ENCODE data around the gene RPL15.

The RPL15 gene

GRCh38 chr3:23942546-23942945 is 25.6 kb downstream of the RPL15 start (continued):
- TF ChIP-seq ARNTL (CRISPR knock-in tag; IDR thresholded peaks at IDR 0.05; ENCODE audit: borderline replicate concordance, low read depth) (no peak), ZC3H10 (CRISPR knock-in tag; IDR thresholded peaks at IDR 0.05) (no peak), ZNF70 (CRISPR knock-in tag; IDR thresholded peaks at IDR 0.05) (no peak), PATZ1 (CRISPR knock-in tag; IDR thresholded peaks at IDR 0.05; ENCODE audit: borderline replicate concordance) (no peak), POU6F1 (CRISPR knock-in tag; IDR thresholded peaks at IDR 0.05; ENCODE audit: borderline replicate concordance, low read depth) (no peak), GLIS3 (CRISPR knock-in tag; IDR thresholded peaks at IDR 0.05) (no peak)

- no peak for ATAC-seq
- TF ChIP-seq ESRRG (CRISPR knock-in tag; IDR thresholded peaks at IDR 0.05), result no peak
- TF ChIP-seq CREB5 (CRISPR knock-in tag; IDR thresholded peaks at IDR 0.05; ENCODE audit: low read depth), result no peak
- TF ChIP-seq TCF4 (CRISPR knock-in tag; IDR thresholded peaks at IDR 0.05; ENCODE audit: borderline replicate concordance), result no peak
- no peak for TF ChIP-seq ZNF565 (CRISPR knock-in tag; conservative IDR thresholded peaks at IDR 0.05; ENCODE audit: low read depth)
- TF ChIP-seq ZNF70 (CRISPR knock-in tag; IDR thresholded peaks at IDR 0.05), result no peak
- no peak for TF ChIP-seq ZFP30 (CRISPR knock-in tag; IDR thresholded peaks at IDR 0.05)
- no peak for TF ChIP-seq ZFP3 (CRISPR knock-in tag; IDR thresholded peaks at IDR 0.05)
- TF ChIP-seq BACH2 (CRISPR knock-in tag; IDR thresholded peaks at IDR 0.05; ENCODE audit: borderline replicate concordance), result no peak
- TF ChIP-seq PPARA (CRISPR knock-in tag; IDR thresholded peaks at IDR 0.05; ENCODE audit: borderline replicate concordance), result no peak
- no peak for TF ChIP-seq SNAI2 (CRISPR knock-in tag; IDR thresholded peaks at IDR 0.05)
- no peak for TF ChIP-seq ZNF8 (CRISPR knock-in tag; IDR thresholded peaks at IDR 0.05)
- TF ChIP-seq, protein P1, sequence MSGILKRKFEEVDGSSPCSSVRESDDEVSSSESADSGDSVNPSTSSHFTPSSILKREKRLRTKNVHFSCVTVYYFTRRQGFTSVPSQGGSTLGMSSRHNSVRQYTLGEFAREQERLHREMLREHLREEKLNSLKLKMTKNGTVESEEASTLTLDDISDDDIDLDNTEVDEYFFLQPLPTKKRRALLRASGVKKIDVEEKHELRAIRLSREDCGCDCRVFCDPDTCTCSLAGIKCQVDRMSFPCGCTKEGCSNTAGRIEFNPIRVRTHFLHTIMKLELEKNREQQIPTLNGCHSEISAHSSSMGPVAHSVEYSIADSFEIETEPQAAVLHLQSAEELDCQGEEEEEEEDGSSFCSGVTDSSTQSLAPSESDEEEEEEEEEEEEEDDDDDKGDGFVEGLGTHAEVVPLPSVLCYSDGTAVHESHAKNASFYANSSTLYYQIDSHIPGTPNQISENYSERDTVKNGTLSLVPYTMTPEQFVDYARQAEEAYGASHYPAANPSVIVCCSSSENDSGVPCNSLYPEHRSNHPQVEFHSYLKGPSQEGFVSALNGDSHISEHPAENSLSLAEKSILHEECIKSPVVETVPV (CRISPR knock-in tag; IDR thresholded peaks at IDR 0.05), result no peak
- TF ChIP-seq OSR1 (CRISPR knock-in tag; IDR thresholded peaks at IDR 0.05), result no peak
- TF ChIP-seq TOX (CRISPR knock-in tag; IDR thresholded peaks at IDR 0.05; ENCODE audit: borderline replicate concordance), result no peak
Observed at GRCh38 chr3:23944007-23944783, 27.3 kb downstream of the RPL15 start.

DNA sequence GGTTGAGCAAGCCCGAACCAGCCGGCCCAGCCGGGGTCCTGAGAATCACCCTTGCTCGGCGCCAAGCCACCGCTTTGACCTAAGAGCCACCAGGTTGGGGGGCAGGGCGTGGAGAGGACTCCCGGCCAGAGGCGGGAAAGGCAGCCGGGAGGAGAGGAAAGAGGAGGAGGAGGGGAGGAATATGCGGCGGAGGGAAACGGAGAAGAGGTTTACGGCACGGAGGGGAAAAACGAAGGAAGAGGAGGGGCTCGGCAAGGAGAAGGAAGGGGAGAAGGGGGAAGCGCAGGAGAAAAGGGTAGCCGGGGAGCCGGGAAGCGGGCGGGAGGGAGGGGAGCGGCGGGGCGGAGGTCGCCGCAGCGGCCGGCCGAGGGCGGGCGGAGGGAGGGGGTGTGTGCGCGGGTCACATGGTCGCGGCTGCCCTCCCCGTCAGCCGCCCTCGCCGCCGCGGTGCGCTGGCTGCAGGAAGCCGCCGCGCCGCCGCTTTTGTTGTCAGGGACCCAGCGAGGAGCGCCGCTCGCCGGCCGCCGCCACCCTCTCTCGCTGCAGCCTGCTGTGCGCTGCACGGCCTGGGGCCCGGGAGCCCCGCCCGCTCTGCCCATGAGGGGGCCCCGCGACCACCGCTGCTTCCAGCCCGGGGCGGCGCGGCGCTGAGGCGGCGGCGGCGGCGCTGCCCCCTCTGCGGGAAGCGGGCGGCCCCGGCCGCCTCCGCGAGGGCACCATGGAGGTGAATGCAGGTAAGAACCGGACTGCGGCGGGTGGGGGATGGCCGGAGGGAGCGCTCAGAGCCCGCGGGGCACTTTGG is 28.1 kb downstream of the RPL15 start, which contains the start of gene NR1D2:
NR1D2 (plus strand) TSS at position 426 of the 802 bp plus-strand sequence; CDS start at position 719, 293 bp downstream.
- no peak for TF ChIP-seq ZFP30 (CRISPR knock-in tag; IDR thresholded peaks at IDR 0.05)
- no peak for TF ChIP-seq ZNF565 (CRISPR knock-in tag; conservative IDR thresholded peaks at IDR 0.05; ENCODE audit: low read depth)
- TF ChIP-seq GLIS3 (CRISPR knock-in tag; IDR thresholded peaks at IDR 0.05), result no peak
- TF ChIP-seq ZC3H10 (CRISPR knock-in tag; IDR thresholded peaks at IDR 0.05), result no peak
- no peak for TF ChIP-seq ISL1 (CRISPR knock-in tag; IDR thresholded peaks at IDR 0.05)
- no peak for TF ChIP-seq ARNTL (CRISPR knock-in tag; IDR thresholded peaks at IDR 0.05; ENCODE audit: borderline replicate concordance, low read depth)
- no peak for TF ChIP-seq SNAI2 (CRISPR knock-in tag; IDR thresholded peaks at IDR 0.05)
- TF ChIP-seq POU6F1 (CRISPR knock-in tag; IDR thresholded peaks at IDR 0.05; ENCODE audit: borderline replicate concordance, low read depth), result no peak
- no peak for TF ChIP-seq ESRRG (CRISPR knock-in tag; IDR thresholded peaks at IDR 0.05)
- no peak for TF ChIP-seq TOX (CRISPR knock-in tag; IDR thresholded peaks at IDR 0.05; ENCODE audit: borderline replicate concordance)
- no peak for TF ChIP-seq CREB5 (CRISPR knock-in tag; IDR thresholded peaks at IDR 0.05; ENCODE audit: low read depth)
- no peak for TF ChIP-seq PATZ1 (CRISPR knock-in tag; IDR thresholded peaks at IDR 0.05; ENCODE audit: borderline replicate concordance)
- no peak for TF ChIP-seq PPARA (CRISPR knock-in tag; IDR thresholded peaks at IDR 0.05; ENCODE audit: borderline replicate concordance)
- TF ChIP-seq CSDC2 (CRISPR knock-in tag; IDR thresholded peaks at IDR 0.05), result no peak
- ATAC-seq, result peak; percentile 57
